Stimulated activated effector memory CD8-positive, alpha-beta T cell treated with anti-CD3 and anti-CD28 coated beads, Interleukin-12 subunit alpha, Interleukin-12 subunit beta, amount 100 ng/mL, for 72 hours (primary cell): ENCODE measurements around the gene RAB35.

Source experiments
- ATAC-seq: fragments of 150-1000 bp; cut with Tn5 transposase; 2 replicates; pipeline ENCODE4 v1.10.0; 2021
- DNase-seq, 2 donors: peaks; one replicate each; pipeline ENCODE4 v3.0.0; 2021 to 2022; ENCODE audit warnings: low spot score in 2 of 2
- H3K27ac Mint-ChIP-seq: one replicate; pipeline ENCODE4 v1.8.0; 2022; ENCODE audit warnings: mild to moderate bottlenecking, mixed read lengths
- H3K36me3 Mint-ChIP-seq: one replicate; pipeline ENCODE4 v1.8.0; 2022; ENCODE audit warnings: mild to moderate bottlenecking, mixed read lengths
- H3K4me1 Mint-ChIP-seq: one replicate; pipeline ENCODE4 v1.8.0; 2022; ENCODE audit warnings: mixed read lengths
- H3K4me3 Mint-ChIP-seq: one replicate; pipeline ENCODE4 v1.8.0; 2022; ENCODE audit warnings: mild to moderate bottlenecking, mixed read lengths
- H3K9me3 Mint-ChIP-seq: one replicate; pipeline ENCODE4 v1.8.0; 2022; ENCODE audit warnings: mixed read lengths

RAB35 gene

DNA sequence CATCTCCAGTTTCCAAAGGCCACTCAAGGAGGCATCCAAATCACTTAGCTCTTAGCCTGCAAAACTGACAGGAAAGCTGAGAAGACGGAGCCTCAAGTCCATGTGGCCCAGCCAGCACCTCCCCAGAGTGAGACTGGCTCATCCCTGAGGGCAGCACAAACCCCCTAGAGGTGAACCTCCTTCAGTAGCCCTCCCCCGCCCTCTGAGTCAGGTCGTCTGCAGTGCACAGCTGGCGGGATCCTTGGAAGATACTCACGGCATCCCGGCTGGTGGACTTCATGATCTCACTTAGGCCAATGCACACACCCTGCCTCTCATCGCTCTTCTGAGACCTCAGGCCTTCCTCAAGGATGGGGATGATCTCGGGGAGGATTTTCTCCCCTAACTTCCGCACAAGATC is 24.1 kb upstream of the RAB35 start:
- no peak for ATAC-seq
- no peaks in the 10 kb centered on the region for H3K4me1 Mint-ChIP-seq
- H3K27ac Mint-ChIP-seq, result peak overlapping the region; percentile 37
- peaks cover 100% of the 10 kb centered on the region for H3K36me3 Mint-ChIP-seq
- no peak overlapping the region for H3K4me3 Mint-ChIP-seq
- no peaks in the 10 kb centered on the region for H3K9me3 Mint-ChIP-seq
- DNase-seq, result no peak

DNA sequence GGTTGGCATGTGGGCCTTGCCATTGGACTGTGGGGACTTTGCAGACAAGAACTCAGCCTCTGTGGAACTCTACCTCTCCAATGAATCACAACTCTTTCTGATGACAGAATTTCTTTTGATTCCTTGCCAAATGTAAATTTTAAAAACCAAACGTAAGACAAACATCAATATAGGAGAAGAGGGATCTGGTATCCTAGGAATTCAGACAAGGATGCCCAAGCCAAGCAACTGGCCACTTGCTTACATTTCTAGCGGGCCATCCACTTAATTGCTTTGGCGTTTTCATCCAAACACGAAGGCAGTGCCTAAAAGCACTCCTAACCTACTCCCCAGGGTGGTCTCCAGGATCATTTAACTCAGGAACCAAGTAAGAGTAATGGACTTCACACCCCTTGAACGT is 23.4 kb upstream of the RAB35 start:
- Mint-ChIP-seq H3K36me3 (peaks cover 100% of the 10 kb centered on the region), H3K9me3 (no peaks in the 10 kb centered on the region), H3K27ac (peak overlapping the region; percentile 37), H3K4me1 (no peaks in the 10 kb centered on the region), H3K4me3 (no peak overlapping the region)
- ATAC-seq (no peak), DNase-seq (no peak)

- H3K4me3 Mint-ChIP-seq, result no peak overlapping the region
- H3K27ac Mint-ChIP-seq, result no peak overlapping the region
- no peak for ATAC-seq
- peaks cover 100% of the 10 kb centered on the region for H3K36me3 Mint-ChIP-seq
- no peak for DNase-seq
- H3K9me3 Mint-ChIP-seq, result no peaks in the 10 kb centered on the region
- H3K4me1 Mint-ChIP-seq, result no peaks in the 10 kb centered on the region
These were observed 21.8 kb upstream of the RAB35 start for GRCh38 chr12:120138366-120138765.

DNA sequence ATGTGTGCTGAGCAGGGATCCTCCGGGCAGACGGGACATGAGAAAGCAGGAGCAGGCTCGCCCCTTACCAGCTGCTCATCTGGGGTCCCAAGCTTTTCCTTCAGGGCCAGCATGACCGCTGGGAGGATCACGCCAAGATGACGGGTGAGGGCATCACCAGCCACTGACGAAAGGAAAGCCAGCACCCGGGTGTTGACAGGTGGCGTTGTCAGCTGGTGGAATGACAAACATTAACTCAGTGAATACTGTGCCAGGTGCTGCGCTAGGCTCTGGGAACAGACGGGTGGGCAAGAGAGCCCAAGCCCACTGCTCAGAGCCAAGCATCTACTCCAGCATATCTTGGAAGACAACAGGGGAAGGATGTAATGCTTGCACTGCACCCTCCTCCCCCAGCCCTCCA is 21.3 kb upstream of the RAB35 start:
- DNase-seq (no peak), ATAC-seq (no peak)
- Mint-ChIP-seq H3K4me1 (no peaks in the 10 kb centered on the region), H3K9me3 (no peaks in the 10 kb centered on the region), H3K36me3 (peaks cover 100% of the 10 kb centered on the region), H3K4me3 (no peak overlapping the region), H3K27ac (no peak overlapping the region)

DNA sequence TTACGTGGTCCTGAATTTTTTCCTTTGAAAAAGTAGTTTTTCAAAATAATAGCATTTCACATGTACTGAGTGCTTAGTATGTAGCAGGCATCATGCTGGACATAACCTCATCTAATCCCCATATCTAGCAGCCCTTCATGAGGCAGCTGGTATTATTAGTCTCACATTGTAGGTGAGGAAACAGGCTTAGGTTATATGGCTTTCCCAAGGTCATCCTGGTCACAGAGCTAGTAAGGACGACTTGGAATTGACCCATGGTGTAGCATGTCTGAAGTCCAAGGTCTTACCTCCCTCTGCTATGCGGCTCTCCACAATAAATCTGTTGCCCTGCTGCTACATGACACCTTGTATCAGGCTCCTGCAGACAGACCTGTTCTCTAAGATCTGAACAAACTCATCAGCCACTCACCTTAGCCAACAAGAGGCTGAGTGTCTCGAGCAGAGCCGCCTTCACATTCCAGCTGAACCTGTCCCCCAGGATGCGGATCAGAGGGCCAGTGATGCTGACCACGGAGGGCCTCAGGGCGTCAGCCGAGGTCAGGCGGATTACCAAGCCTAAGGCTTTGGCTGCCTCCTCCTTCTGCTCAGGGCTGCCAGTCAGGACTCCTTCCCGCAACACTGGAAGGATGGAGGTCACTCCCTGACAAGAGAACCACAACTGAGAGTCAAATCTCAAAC is 19.7 kb upstream of the RAB35 start:
- ATAC-seq (no peak), DNase-seq (no peak)
- Mint-ChIP-seq H3K36me3 (peaks cover 100% of the 10 kb centered on the region), H3K27ac (no peak overlapping the region), H3K4me3 (no peak overlapping the region), H3K9me3 (no peaks in the 10 kb centered on the region), H3K4me1 (no peaks in the 10 kb centered on the region)

DNA sequence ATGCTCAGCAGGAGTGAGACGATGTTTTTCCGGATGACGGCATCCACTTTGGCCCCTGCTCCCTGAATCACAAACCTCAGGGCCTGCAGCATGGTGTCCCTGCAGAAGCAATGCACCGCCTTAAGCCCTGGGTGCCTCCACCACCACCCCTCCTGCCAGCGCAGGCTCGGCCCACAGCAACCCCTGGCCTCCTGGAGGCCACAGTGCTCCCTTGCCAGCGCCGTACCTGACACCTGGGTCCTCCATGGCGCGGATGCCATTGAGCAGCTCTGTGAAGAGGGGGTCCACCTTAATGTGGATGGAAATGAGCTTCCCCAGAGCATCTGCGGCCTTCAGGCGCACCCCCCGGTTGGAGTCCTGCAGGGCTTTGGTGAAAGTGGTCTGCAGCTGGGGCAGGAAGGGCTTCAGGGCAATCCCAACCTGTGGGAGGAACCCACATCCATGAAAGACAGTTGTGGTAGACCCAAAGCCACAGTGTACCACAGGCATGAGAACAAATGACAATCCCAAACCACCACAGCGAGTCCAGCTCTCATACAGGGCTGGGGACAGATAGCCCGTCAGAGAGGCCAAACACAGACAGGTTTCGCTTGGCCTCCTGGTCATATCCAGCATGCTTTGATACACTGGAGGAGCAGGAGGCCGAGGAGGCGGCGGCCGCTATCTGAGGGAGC is 17.9 kb upstream of the RAB35 start:
- H3K36me3 Mint-ChIP-seq, result peaks cover 100% of the 10 kb centered on the region
- peaks cover 4% of the 10 kb centered on the region for H3K4me1 Mint-ChIP-seq
- no peaks in the 10 kb centered on the region for H3K9me3 Mint-ChIP-seq
- no peak for ATAC-seq
- no peak overlapping the region for H3K4me3 Mint-ChIP-seq
- H3K27ac Mint-ChIP-seq, result no peak overlapping the region
- DNase-seq, result no peak

DNA sequence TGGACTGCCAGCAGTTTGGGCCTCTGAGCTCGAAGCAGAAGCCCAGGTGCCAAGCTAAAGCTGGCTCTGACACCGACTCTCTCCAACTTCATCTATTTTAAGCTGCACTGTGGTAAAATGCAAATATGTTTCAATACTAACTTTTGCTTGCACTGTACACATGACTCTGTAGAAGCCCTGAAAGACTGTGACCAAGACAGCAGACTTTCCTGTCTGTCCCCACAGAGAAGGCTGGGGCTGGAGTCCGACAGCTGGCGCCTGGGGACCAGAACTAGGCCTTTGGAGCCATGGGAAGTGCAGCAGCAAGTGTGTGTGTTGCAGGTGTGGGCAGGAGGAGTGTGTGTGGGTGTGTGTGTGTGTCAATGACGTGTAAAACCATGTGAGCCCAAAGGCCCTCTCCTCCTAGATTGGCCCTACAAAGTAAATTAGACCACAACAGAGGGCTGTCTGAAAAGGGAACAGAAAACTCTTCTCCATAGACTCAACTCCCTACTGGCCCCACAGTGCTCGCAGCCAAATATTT is 16.4 kb upstream of the RAB35 start:
- peak overlapping the region; percentile 82 for H3K27ac Mint-ChIP-seq
- ATAC-seq (no peak), DNase-seq (no peak)
- H3K36me3 Mint-ChIP-seq, result peaks cover 100% of the 10 kb centered on the region
- no peak overlapping the region for H3K4me3 Mint-ChIP-seq
- H3K4me1 Mint-ChIP-seq, result peaks cover 6% of the 10 kb centered on the region
- no peaks in the 10 kb centered on the region for H3K9me3 Mint-ChIP-seq

DNA sequence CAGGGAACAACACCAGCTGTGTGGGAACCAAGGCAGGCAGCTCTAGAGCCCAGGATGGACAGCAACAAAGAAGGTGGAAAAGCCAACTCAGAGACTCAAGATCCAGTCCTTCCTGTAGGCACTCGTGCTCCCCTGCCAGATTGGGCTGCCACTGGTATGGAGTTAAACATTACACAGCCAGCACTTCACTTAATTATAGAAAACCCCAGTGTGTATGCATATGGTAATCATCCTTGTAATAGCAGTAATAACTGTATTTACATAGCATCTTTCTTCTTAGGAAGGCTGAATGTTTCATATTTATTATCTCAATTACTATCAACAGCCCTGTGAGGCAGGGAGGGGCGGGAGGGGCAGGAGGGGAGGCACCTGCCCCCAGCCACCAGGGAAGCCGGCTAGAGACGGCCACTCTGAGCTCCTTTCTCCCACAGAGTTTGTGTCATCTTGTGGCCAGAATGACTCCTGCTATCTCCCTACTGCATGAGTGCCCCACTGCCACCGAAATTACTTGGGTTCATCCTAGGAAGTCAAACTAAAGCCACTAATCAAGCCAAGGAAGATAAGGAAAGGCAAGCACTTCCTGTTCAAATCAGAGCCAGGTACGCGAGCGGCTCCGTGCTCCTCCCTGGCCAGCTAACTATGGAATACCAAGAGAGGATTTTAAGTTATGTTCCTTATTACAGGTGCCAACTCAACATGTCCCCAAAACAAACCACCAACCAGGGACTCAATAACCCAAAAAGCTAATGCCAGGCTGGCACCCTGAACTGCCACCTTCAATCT is 15.7 kb upstream of the RAB35 start:
- Mint-ChIP-seq H3K36me3 (peaks cover 100% of the 10 kb centered on the region), H3K4me1 (peaks cover 6% of the 10 kb centered on the region), H3K27ac (peak overlapping the region; percentile 82), H3K9me3 (no peaks in the 10 kb centered on the region), H3K4me3 (no peak overlapping the region)
- ATAC-seq (no peak), DNase-seq (no peak)

- peaks cover 99% of the 10 kb centered on the region for H3K36me3 Mint-ChIP-seq
These were observed 14.6 kb upstream of the RAB35 start for GRCh38 chr12:120131116-120131515.

GRCh38 chr12:120130011-120130410 is 13.5 kb upstream of the RAB35 start:
- Mint-ChIP-seq H3K27ac (peak overlapping the region; percentile 78), H3K4me3 (no peak overlapping the region), H3K4me1 (peaks cover 28% of the 10 kb centered on the region), H3K9me3 (no peaks in the 10 kb centered on the region), H3K36me3 (peaks cover 93% of the 10 kb centered on the region)
- no peak for DNase-seq
- ATAC-seq, result no peak

More at GRCh38 chr12:120131116-120131515, 14.6 kb upstream of the RAB35 start:
- no peaks in the 10 kb centered on the region for H3K9me3 Mint-ChIP-seq
- DNase-seq (no peak), ATAC-seq (no peak)
- H3K27ac Mint-ChIP-seq, result peak overlapping the region; percentile 48
- peaks cover 17% of the 10 kb centered on the region for H3K4me1 Mint-ChIP-seq
- H3K4me3 Mint-ChIP-seq, result no peak overlapping the region

- no peaks in the 10 kb centered on the region for H3K9me3 Mint-ChIP-seq
- peaks cover 49% of the 10 kb centered on the region for H3K4me1 Mint-ChIP-seq
- peaks cover 65% of the 10 kb centered on the region for H3K36me3 Mint-ChIP-seq
- peak; percentile 44 for ATAC-seq
- DNase-seq, result no peak
- peak overlapping the region; percentile 89 for H3K27ac Mint-ChIP-seq
- no peak overlapping the region for H3K4me3 Mint-ChIP-seq
These were observed 10.1 kb upstream of the RAB35 start for GRCh38 chr12:120126635-120127005.

GRCh38 chr12:120125792-120126634 is 9.5 kb upstream of the RAB35 start:
- Mint-ChIP-seq H3K9me3 (no peaks in the 10 kb centered on the region), H3K27ac (peak overlapping the region; percentile 89), H3K4me1 (peaks cover 55% of the 10 kb centered on the region), H3K36me3 (peaks cover 59% of the 10 kb centered on the region), H3K4me3 (no peak overlapping the region)
- ATAC-seq (peak; percentile 67), DNase-seq (no peak)

DNA sequence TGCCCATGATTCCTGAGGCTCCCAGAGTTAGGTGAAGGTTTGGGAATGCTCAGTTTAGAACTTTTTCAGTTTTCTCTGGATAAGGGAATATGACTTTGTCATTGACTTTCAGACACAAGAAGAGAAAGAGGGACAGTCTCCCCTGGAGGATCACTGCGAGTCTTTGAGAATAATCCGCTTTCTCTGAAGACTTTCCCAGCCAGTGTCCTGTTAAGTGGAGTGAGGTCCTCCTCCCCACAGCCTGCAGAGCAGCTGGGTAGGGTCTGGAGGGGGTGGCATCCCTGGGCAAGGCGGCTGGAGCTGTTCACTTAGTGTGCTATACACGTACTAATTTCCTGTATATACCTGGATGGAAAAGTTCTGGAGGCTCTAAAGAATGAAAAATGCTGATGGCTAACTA is 8.5 kb upstream of the RAB35 start:
- peaks cover 49% of the 10 kb centered on the region for H3K36me3 Mint-ChIP-seq
- H3K4me3 Mint-ChIP-seq, result no peak overlapping the region
- H3K4me1 Mint-ChIP-seq, result peaks cover 64% of the 10 kb centered on the region
- ATAC-seq (no peak), DNase-seq (no peak)
- no peak overlapping the region for H3K27ac Mint-ChIP-seq
- H3K9me3 Mint-ChIP-seq, result no peaks in the 10 kb centered on the region

GRCh38 chr12:120121766-120122293 is 5.3 kb upstream of the RAB35 start:
- ATAC-seq (peak; percentile 74), DNase-seq (no peak)
- H3K27ac Mint-ChIP-seq, result peak overlapping the region; percentile 72
- H3K9me3 Mint-ChIP-seq, result no peaks in the 10 kb centered on the region
- peaks cover 38% of the 10 kb centered on the region for H3K36me3 Mint-ChIP-seq
- peak overlapping the region; percentile 44 for H3K4me3 Mint-ChIP-seq
- peaks cover 81% of the 10 kb centered on the region for H3K4me1 Mint-ChIP-seq

DNA sequence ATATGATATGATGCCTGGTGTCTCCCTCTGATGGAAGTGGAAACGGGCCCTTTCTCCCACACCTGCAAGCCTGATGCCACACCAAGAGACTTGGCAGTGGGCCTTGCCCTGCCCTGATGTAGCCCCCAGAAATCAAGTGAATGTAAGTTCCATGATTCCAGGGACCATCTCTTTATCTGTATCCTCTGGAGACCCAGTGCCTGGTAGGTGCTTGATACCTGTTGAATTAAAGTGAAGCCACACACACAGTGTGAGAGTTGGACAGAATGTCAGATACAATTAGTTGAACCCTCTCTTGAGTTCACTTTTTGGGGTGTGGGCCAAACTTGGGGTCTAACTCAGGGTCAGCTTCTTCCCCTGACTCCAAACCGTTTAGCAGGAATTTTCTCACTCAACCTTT is 4.8 kb upstream of the RAB35 start:
- no peak for DNase-seq
- Mint-ChIP-seq H3K4me1 (peaks cover 76% of the 10 kb centered on the region), H3K9me3 (no peaks in the 10 kb centered on the region), H3K36me3 (peaks cover 34% of the 10 kb centered on the region), H3K4me3 (peak overlapping the region; percentile 44), H3K27ac (peak overlapping the region; percentile 72)
- no peak for ATAC-seq
